Choroid plexus epithelial cell (primary cell): ENCODE data around the gene TCEAL8.

ENCODE experiments used
- DNase-seq: peaks from one replicate; pipeline ENCODE4 v3.0.0-alpha.2; 2010; ENCODE audit warnings: low read depth
- H3K4me3 ChIP-seq: 2 replicates; pipeline ENCODE4 v1.5.1; 2011; ENCODE audit warnings: low read depth, mild to moderate bottlenecking, control low read depth, low read length, moderate library complexity
- TF ChIP-seq, protein P1 (sequence below): conservative IDR thresholded peaks from 2 replicates; pipeline ENCODE4 v1.5.1; 2011; ENCODE audit warnings: low read depth, mild to moderate bottlenecking, control low read depth, inconsistent platforms, low read length, moderate library complexity

Gene TCEAL8

DNA sequence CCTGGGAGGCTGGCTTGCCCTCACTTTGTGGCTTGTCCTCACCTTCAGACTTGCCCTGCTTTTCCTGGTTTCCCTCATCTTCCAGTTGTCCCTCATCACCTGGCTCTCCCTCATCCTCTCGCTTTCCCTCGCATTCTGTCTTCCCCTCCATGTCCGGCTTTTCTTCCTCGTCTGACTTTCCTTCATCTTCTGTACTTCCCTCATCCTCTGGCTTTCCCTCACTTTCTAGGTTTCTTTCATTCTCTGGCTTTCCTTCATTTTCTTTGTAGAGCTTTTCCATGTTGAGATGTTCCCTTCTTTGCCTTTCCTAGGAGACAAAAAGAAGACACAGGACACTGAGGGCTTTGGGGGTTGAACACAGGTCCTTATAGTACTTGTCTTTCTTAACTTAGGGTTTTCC lies 19.3 kb upstream of the TCEAL8 start:
- H3K4me3 ChIP-seq, result no peak overlapping the region
- TF ChIP-seq, protein P1, sequence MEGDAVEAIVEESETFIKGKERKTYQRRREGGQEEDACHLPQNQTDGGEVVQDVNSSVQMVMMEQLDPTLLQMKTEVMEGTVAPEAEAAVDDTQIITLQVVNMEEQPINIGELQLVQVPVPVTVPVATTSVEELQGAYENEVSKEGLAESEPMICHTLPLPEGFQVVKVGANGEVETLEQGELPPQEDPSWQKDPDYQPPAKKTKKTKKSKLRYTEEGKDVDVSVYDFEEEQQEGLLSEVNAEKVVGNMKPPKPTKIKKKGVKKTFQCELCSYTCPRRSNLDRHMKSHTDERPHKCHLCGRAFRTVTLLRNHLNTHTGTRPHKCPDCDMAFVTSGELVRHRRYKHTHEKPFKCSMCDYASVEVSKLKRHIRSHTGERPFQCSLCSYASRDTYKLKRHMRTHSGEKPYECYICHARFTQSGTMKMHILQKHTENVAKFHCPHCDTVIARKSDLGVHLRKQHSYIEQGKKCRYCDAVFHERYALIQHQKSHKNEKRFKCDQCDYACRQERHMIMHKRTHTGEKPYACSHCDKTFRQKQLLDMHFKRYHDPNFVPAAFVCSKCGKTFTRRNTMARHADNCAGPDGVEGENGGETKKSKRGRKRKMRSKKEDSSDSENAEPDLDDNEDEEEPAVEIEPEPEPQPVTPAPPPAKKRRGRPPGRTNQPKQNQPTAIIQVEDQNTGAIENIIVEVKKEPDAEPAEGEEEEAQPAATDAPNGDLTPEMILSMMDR, result no peak
- DNase-seq, result no peak

DNA sequence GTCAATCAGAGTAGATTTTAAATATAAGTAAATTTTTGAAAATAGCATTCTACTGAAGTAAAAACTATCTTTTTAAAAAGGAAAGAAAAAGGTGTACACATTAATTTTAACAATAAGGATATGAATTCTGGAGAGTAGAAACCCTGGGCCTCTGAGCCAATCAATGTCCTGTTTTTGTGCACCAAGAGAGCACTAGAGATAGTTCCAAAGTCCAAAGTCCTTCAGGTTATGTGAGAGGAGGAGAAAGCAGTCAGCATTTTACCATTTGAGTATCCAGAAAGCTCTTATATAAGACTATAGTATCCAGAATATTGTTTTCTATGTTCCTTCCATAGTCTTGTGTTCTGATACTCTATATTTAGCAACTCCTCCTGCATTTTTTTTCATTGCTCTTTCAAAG lies 3.3 kb upstream of the TCEAL8 start:
- H3K4me3 ChIP-seq, result no peak overlapping the region
- DNase-seq, result no peak
- TF ChIP-seq, protein P1, result no peak

DNA sequence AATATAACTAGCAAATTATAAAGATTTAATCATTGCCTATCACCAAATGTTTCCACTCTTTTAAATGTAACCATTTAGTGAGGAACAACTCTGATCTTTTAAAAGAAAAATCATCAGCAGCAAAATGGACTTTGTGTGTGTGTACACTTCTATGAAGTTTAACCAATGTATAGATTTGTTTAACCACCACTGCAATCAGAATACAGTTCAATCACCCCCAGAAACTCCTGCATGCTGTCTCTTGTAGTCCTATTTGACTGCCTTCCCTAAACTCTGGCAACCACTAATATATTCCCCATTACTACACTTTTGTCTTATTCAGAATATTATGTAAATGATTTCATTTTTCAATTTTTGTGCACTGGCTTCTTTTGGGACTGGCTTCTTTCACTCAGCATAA lies 1.7 kb upstream of the TCEAL8 start:
- no peak overlapping the region for H3K4me3 ChIP-seq
- DNase-seq, result no peak
- TF ChIP-seq, protein P1, result no peak

DNA sequence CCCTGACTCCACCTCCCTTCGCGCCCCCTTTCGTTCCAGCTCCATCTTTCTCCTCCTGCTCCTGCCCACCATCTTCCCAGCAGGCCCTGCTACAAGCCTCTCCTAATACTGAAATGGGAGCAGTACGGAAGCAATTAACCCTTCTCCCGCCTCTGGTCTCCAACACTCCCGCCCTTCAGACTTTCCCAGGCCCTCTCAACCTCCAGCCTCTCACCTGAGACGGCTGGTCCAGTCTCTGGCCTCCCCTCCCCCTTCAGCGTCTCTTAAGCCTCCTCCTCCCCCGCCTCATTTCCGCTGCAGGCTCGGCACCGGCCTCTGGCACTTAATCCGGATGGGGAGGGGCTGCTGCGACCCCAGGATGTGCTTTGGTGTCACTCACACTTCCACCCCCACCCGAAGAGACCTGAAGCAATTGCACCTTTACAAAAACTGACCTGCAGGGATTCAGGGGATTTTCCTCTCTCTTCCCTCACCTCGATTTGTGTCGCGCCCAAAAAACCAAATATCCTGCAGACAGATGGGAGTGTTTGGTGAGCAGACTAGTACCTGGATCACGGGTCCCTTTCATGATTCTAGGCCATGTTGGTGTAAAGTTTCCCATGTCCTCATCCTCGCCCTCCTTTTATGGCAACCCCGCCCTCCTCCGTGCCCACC lies 657 bp downstream of the TCEAL8 start:
- peak overlapping the region; percentile 72 for H3K4me3 ChIP-seq

DNA sequence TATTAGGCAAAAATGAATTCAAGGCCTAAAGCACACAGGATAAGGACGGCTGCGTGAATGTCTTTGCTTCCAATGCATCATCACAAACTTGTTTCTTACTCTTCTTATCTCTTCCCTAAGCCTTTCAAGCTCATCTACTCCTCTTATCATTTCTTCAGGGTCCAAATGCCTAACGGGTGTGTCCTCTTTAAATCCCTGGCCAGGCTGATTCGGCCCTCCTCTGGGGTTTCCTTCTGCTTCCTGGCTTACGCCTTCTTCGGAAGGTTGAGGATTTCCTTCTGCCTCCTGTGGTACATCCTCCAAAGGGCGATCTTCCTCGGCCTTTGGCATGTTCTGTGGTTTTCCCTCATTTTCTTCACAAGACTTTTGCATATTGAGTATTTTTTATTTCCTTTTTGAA lies 1.3 kb downstream of the TCEAL8 start:
- peak; percentile 22 for DNase-seq
- TF ChIP-seq, protein P1, result no peak
- peak overlapping the region; percentile 72 for H3K4me3 ChIP-seq

More for the DNA sequence above, 657 bp downstream of the TCEAL8 start:
- TF ChIP-seq, protein P1, result no peak
- DNase-seq, result peak; percentile 40

DNA sequence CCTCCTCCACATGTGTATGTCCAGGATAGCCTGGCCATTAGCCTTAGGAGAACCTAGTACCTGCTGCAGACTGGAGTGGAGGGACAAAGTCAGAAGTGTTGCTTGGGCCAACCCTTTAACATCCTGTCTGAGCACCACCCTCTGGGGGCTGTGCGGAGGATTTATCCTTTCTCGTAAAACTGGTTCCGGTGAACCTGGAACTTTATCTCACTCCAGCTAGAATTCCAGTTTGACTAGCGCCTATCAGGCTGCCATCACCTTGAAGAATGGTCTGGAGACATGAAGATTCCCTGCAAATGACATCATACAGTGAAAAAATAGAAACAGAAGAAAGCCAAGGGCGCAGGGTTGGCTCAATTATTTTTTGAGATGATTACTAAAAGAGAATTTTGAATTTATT lies 4.0 kb downstream of the TCEAL8 start:
- TF ChIP-seq, protein P1, result no peak
- no peak for DNase-seq
- no peak overlapping the region for H3K4me3 ChIP-seq

DNA sequence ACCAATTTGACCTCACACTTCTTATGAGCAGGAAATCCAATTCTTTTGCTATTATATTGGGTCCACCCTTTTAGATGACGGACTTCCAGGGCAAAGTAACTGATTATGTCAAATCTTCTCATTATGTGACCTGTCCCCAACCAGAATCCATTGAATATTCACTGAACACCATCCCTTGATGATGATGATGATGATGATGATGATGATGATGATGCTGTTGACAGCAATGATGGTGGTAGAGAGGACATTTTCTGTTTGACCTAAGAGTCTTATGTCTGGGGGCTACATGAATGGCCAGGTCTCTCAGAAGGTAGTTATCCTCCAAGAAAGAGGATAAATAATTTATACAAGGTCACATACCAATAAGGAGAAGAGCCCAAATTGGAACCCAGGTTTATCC lies 5.2 kb downstream of the TCEAL8 start:
- no peak overlapping the region for H3K4me3 ChIP-seq
- no peak for DNase-seq
- TF ChIP-seq, protein P1, result no peak
